DOHH2 (cell line): Measurements from ENCODE around the gene C7orf33.

Experiments used
- CTCF ChIP-seq: fragments of 200-600 bp; sonication (generic); IDR thresholded peaks from one replicate; pipeline ENCODE4 v1.5.1; 2014; ENCODE audit warnings: antibody characterized with exemption, mild to moderate bottlenecking, low read depth, low read length; ENCODE audit not compliant: poor library complexity, severe bottlenecking
- EZH2phosphoT487 ChIP-seq: fragments of 200-600 bp; sonication (generic); IDR thresholded peaks from 2 replicates; pipeline ENCODE4 v1.6.1; 2017; ENCODE audit warnings: borderline replicate concordance, mild to moderate bottlenecking, antibody characterized with exemption, low read length, moderate library complexity, mixed read lengths

GRCh38 chr7:148665221-148665620 lies 74.7 kb downstream of the C7orf33 start:
- TF ChIP-seq CTCF (no peak), EZH2phosphoT487 (no peak)
